A549 (cell line): ENCODE measurements around the gene YKT6. TPM values are rescaled to one million over a fixed set of nuclear protein-coding genes. Genes with fewer than 3 reads are reported as not detected.

Experiments
- ATAC-seq, 2 experiments: fragments of 200-7000 bp in 1 of 2; fragments of >200 bp in 1 of 2; cut with Nextera tagmentation in 1 of 2; cut with Tn5 transposase in 1 of 2; 3 replicates each; pipeline versions ENCODE4 v1.8.0 to v1.9.1; 2018 to 2020; ENCODE audit warnings: mild to moderate bottlenecking in 1 of 2, moderate library complexity in 1 of 2
- CTCF ChIA-PET: fragments of 300-600 bp; sonication (Branson Sonifier 250); formaldehyde crosslinking; extraction: SDS; loops from one replicate; lab custom pipeline; 2021; ENCODE audit warnings: antibody characterized with exemption, inconsistent platforms; lab: Yijun Ruan, JAX
- POLR2A ChIA-PET: fragments of 350-600 bp; formaldehyde crosslinking; extraction: SDS; loops from one replicate; lab custom pipeline; 2021; ENCODE audit warnings: antibody characterized with exemption, inconsistent platforms; lab: Yijun Ruan, JAX
- DNase-seq, 2 experiments: peaks; one replicate each; pipeline versions ENCODE4 v3.0.0 to v3.0.0-alpha.2; 2011 to 2016; ENCODE audit warnings: low read depth in 1 of 2, low spot score in 1 of 2
- FAIRE-seq: peaks from 2 replicates; lab custom pipeline; 2011; peaks lifted over from hg19 to GRCh38; lab: Jason Lieb, UNC
- H3K27ac ChIP-seq, 2 experiments: fragments of >200 bp; sonication (Bioruptor Twin); formaldehyde crosslinking; 3 replicates each; pipeline ENCODE4 v1.5.1; 2016 to 2017
- H3K4me1 ChIP-seq: fragments of >200 bp; sonication (Bioruptor Twin); formaldehyde crosslinking; 3 replicates; pipeline ENCODE4 v1.6.1; 2016
- H3K4me2 ChIP-seq: fragments of >200 bp; sonication (Bioruptor Twin); formaldehyde crosslinking; 3 replicates; pipeline ENCODE4 v1.6.1; 2016
- H3K4me3 ChIP-seq: fragments of >200 bp; sonication (Bioruptor Twin); formaldehyde crosslinking; 3 replicates; pipeline ENCODE4 v1.5.1; 2016
- H3K9me3 ChIP-seq: fragments of >200 bp; sonication (Bioruptor Twin); formaldehyde crosslinking; 3 replicates; pipeline ENCODE4 v1.6.1; 2016
- ATOH8 ChIP-seq: fragments of 250-450 bp; sonication (Bioruptor Pico); IDR thresholded peaks from 2 replicates; pipeline ENCODE4 v1.5.0; 2020; ENCODE audit warnings: low read depth, mild to moderate bottlenecking, moderate library complexity
- BHLHE40 ChIP-seq: IDR thresholded peaks from 2 replicates; pipeline ENCODE4 v1.6.1; 2012; ENCODE audit warnings: low read depth, low read length, inconsistent platforms
- CHD2 ChIP-seq: fragments of 150-350 bp; IDR thresholded peaks from 2 replicates; pipeline ENCODE4 v1.6.1; 2014; ENCODE audit warnings: low read length; ENCODE audit not compliant: partially characterized antibody
- EHF ChIP-seq: fragments of 250-450 bp; sonication (Bioruptor Pico); IDR thresholded peaks from 2 replicates; pipeline ENCODE4 v1.5.0; 2020; ENCODE audit warnings: mild to moderate bottlenecking
- EHMT2 ChIP-seq: fragments of 200-600 bp; sonication (generic); IDR thresholded peaks from 2 replicates; pipeline ENCODE4 v1.6.1; 2016; ENCODE audit warnings: antibody characterized with exemption, low read depth, mild to moderate bottlenecking, moderate library complexity
- EP300 ChIP-seq, 2 experiments: fragments of >200 bp; sonication (Bioruptor Twin); formaldehyde crosslinking; IDR thresholded peaks; 2 replicates in 1 of 2; 3 replicates in 1 of 2; pipeline ENCODE4 v1.6.1; 2016 to 2017
- ESRRA ChIP-seq: fragments of 150-350 bp; IDR thresholded peaks from 2 replicates; pipeline ENCODE4 v1.6.1; 2014; ENCODE audit warnings: mild to moderate bottlenecking, low read length, borderline replicate concordance
- FOSB ChIP-seq: fragments of 250-450 bp; sonication (Bioruptor Pico); IDR thresholded peaks from 2 replicates; pipeline ENCODE4 v1.5.0; 2020; ENCODE audit warnings: mild to moderate bottlenecking, moderate library complexity
- FOXS1 ChIP-seq: fragments of 250-450 bp; sonication (Bioruptor Pico); IDR thresholded peaks from 2 replicates; pipeline ENCODE4 v1.5.0; 2020; ENCODE audit warnings: mild to moderate bottlenecking, moderate library complexity
- HDAC2 ChIP-seq: fragments of 200-600 bp; sonication (generic); IDR thresholded peaks from 2 replicates; pipeline ENCODE4 v1.6.1; 2016
- HEYL ChIP-seq: fragments of 250-450 bp; sonication (Bioruptor Pico); IDR thresholded peaks from 2 replicates; pipeline ENCODE4 v1.8.0; 2021; ENCODE audit warnings: mild to moderate bottlenecking, moderate library complexity
- JUN ChIP-seq, 2 experiments: fragments of >200 bp; sonication (Bioruptor Twin); formaldehyde crosslinking; IDR thresholded peaks; 2 replicates in 1 of 2; 3 replicates in 1 of 2; pipeline ENCODE4 v1.6.1; 2016 to 2017
- KDM5A ChIP-seq: fragments of 200-600 bp; sonication (generic); IDR thresholded peaks from 2 replicates; pipeline ENCODE4 v1.6.1; 2016; ENCODE audit warnings: antibody characterized with exemption, mild to moderate bottlenecking
- MAZ ChIP-seq: fragments of 150-350 bp; IDR thresholded peaks from 2 replicates; pipeline ENCODE4 v1.6.1; 2014; ENCODE audit warnings: antibody characterized with exemption, low read depth, low read length, borderline replicate concordance
- NFE2L2 ChIP-seq: fragments of 150-350 bp; conservative IDR thresholded peaks from 2 replicates; pipeline ENCODE4 v1.6.1; 2014; ENCODE audit warnings: low read length
- NR3C1 ChIP-seq: fragments of >200 bp; sonication (Bioruptor Twin); formaldehyde crosslinking; IDR thresholded peaks from 3 replicates; pipeline ENCODE4 v1.6.1; 2017
- POLR2AphosphoS2 ChIP-seq: conservative IDR thresholded peaks from 2 replicates; pipeline ENCODE4 v1.6.1; 2012; ENCODE audit warnings: low read length, improper control_type of control experiment, inconsistent platforms
- RAD21 ChIP-seq, 2 experiments: fragments of >200 bp in 1 of 2; sonication (Bioruptor Twin) in 1 of 2; formaldehyde crosslinking in 1 of 2; IDR thresholded peaks in 1 of 2; conservative IDR thresholded peaks in 1 of 2; 2 replicates in 1 of 2; 3 replicates in 1 of 2; pipeline ENCODE4 v1.6.1; 2012 to 2018; ENCODE audit warnings: inconsistent platforms in 1 of 2
- SMC3 ChIP-seq: fragments of >200 bp; sonication (Bioruptor Twin); formaldehyde crosslinking; IDR thresholded peaks from 3 replicates; pipeline ENCODE4 v1.6.1; 2018; ENCODE audit warnings: inconsistent platforms
- SREBF2 ChIP-seq: fragments of 450-650 bp; IDR thresholded peaks from 2 replicates; pipeline ENCODE4 v1.6.1; 2014; ENCODE audit warnings: mild to moderate bottlenecking, moderate library complexity
- TP53 ChIP-seq: fragments of 250-450 bp; sonication (Bioruptor Pico); IDR thresholded peaks from 2 replicates; pipeline ENCODE4 v1.5.0; 2021; ENCODE audit warnings: mild to moderate bottlenecking, moderate library complexity
- USF2 ChIP-seq: fragments of 450-650 bp; IDR thresholded peaks from 2 replicates; pipeline ENCODE4 v1.6.1; 2014; ENCODE audit warnings: antibody characterized with exemption
- ZFP36 ChIP-seq: fragments of 450-650 bp; IDR thresholded peaks from 2 replicates; pipeline ENCODE4 v1.6.1; 2014; ENCODE audit warnings: borderline replicate concordance; ENCODE audit not compliant: partially characterized antibody
- ZNF302 ChIP-seq: fragments of 250-450 bp; sonication (Bioruptor Pico); IDR thresholded peaks from 2 replicates; pipeline ENCODE4 v1.9.0; 2021; ENCODE audit warnings: inconsistent platforms, mild to moderate bottlenecking, moderate library complexity
- WGBS: methylation state at CpG from one replicate; pipeline ENCODE4 v1.1.6; 2017; ENCODE audit errors: missing lambda C conversion rate; 5-methylcytosine and 5-hydroxymethylcytosine counted together
- polyA plus RNA-seq, 4 experiments: library from polyadenylated mRNA; depleted of rRNA in 3 of 4; stranded (reverse); fragments of >200 nt; fragmentation: RNase III in 1 of 4; extraction: RNeasy Plus Mini Kit Qiagen cat#74134 plus additional on column Dnase treatment in 1 of 4; gene quantifications; 2 replicates in 3 of 4; 3 replicates in 1 of 4; pipeline ENCODE4 v1.2.3, GENCODE V29; 2011 to 2017
- TF ChIP-seq, protein P1 (sequence below): fragments of 250-450 bp; sonication (Bioruptor Pico); IDR thresholded peaks from 2 replicates; pipeline ENCODE4 v1.5.0; 2021; ENCODE audit warnings: mild to moderate bottlenecking, moderate library complexity, borderline replicate concordance
- TF ChIP-seq, protein P2 (sequence below): fragments of >200 bp; sonication (Bioruptor Twin); formaldehyde crosslinking; IDR thresholded peaks from 2 replicates; pipeline ENCODE4 v1.6.1; 2016
- TF ChIP-seq, protein P3 (sequence below): fragments of >200 bp; sonication (Bioruptor Twin); formaldehyde crosslinking; IDR thresholded peaks from 3 replicates; pipeline ENCODE4 v1.5.1; 2016
- TF ChIP-seq, protein P4 (sequence below): fragments of 200-600 bp; sonication (generic); IDR thresholded peaks from 2 replicates; pipeline ENCODE4 v1.6.1; 2016; ENCODE audit warnings: antibody characterized with exemption, mild to moderate bottlenecking, moderate library complexity

Gene YKT6
- polyA plus RNA-seq, 2 of the 4 experiments (the other 2 are of a cell fraction): 113 to 130 TPM

DNA sequence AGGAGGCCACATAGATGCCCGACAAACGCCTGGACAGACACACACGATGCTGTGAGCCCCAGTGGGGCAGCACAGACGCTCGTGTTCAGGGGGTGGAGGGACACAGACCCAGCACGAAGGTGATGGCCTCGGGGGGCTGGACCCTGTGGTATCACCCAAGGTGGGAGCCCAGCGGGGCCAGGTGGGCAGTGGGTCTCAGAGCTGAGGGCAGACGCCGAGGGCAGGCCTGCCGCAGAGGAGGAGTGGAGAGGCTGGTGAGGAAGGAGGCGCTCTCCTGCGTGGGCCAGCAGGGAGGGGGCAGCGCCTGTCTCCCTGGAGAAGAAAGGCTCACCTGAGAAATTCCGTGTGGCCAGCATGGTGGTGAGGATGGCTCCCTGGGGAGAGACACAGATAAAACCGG is 39.6 kb downstream of the YKT6 start:
- FAIRE-seq: no peak
- DNase-seq: no peak
- no peak for TF ChIP-seq NFE2L2
- no peak for TF ChIP-seq ZFP36
- TF ChIP-seq NR3C1: no peak
- no peak for TF ChIP-seq CHD2
- TF ChIP-seq HEYL (CRISPR knock-in tag): no peak
- TF ChIP-seq SMC3: no peak
- TF ChIP-seq, protein P1, sequence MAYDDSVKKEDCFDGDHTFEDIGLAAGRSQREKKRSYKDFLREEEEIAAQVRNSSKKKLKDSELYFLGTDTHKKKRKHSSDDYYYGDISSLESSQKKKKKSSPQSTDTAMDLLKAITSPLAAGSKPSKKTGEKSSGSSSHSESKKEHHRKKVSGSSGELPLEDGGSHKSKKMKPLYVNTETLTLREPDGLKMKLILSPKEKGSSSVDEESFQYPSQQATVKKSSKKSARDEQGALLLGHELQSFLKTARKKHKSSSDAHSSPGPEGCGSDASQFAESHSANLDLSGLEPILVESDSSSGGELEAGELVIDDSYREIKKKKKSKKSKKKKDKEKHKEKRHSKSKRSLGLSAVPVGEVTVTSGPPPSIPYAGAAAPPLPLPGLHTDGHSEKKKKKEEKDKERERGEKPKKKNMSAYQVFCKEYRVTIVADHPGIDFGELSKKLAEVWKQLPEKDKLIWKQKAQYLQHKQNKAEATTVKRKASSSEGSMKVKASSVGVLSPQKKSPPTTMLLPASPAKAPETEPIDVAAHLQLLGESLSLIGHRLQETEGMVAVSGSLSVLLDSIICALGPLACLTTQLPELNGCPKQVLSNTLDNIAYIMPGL (CRISPR knock-in tag): no peak
- no peak for TF ChIP-seq HDAC2
- no peak for TF ChIP-seq ZNF302 (CRISPR knock-in tag)
- TF ChIP-seq JUN (IDR thresholded peaks at IDR 0.05): no peak
- no peak for TF ChIP-seq FOXS1 (CRISPR knock-in tag)
- TF ChIP-seq SREBF2: no peak
- TF ChIP-seq BHLHE40: no peak
- TF ChIP-seq TP53 (CRISPR knock-in tag): no peak
- TF ChIP-seq POLR2AphosphoS2: no peak
- no peak for TF ChIP-seq ESRRA
- Histone ChIP-seq H3K4me3 (no peak overlapping the region), H3K4me1 (no peaks in the 10 kb centered on the region), H3K9me3 (no peaks in the 10 kb centered on the region), H3K4me2 (no peak overlapping the region; the same call in 2 of the 3 replicates), H3K27ac (no peak overlapping the region)
- WGBS: 37% methylated on average over 16 of the region's 16 CpGs
- POLR2A ChIA-PET: no interaction called here
- ATAC-seq: peak; percentile 1; a peak in 2 of 6 replicates
- CTCF ChIA-PET: interaction anchor here (0.6 to 4.7 kb wide), 74 partner anchors 9 to 898 kb away, joined by 3 to 55 read pairs (median 4); no protein-coding TSS in a partner anchor

DNA sequence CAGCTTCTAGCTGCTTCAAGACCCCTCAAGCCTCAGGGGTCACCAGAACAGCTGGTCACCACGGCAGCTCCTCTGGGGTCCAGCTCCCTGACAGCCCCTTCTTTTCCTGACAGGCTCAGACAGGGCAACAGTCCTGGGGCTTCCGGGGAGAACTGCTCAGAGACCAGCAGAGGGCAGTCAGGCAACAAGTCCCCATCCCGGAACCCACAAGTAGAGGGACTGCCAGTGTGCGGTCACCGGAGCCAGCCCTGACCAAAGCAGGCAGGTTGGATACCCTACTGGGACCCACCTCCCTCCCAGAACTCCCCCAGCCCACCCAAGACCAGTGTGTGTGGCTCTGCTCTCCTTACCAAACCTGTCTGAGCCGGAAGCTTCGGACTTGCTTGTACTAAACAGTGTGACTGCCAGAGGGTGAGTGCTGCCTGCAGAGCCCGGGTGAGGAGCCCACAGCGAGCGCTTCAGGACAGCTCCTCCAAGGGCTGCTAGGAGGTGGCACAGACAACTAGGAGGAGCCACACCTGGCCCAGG is 40.3 kb downstream of the YKT6 start:
- Histone ChIP-seq H3K27ac (peak overlapping the region; percentile 24 to 79; a peak in 4 of 6 replicates), H3K4me1 (no peaks in the 10 kb centered on the region), H3K4me2 (peak overlapping the region; percentile 59), H3K9me3 (no peaks in the 10 kb centered on the region), H3K4me3 (no peak overlapping the region)
- TF ChIP-seq, protein P2, sequence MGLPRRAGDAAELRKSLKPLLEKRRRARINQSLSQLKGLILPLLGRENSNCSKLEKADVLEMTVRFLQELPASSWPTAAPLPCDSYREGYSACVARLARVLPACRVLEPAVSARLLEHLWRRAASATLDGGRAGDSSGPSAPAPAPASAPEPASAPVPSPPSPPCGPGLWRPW: no peak
- TF ChIP-seq, protein P3, sequence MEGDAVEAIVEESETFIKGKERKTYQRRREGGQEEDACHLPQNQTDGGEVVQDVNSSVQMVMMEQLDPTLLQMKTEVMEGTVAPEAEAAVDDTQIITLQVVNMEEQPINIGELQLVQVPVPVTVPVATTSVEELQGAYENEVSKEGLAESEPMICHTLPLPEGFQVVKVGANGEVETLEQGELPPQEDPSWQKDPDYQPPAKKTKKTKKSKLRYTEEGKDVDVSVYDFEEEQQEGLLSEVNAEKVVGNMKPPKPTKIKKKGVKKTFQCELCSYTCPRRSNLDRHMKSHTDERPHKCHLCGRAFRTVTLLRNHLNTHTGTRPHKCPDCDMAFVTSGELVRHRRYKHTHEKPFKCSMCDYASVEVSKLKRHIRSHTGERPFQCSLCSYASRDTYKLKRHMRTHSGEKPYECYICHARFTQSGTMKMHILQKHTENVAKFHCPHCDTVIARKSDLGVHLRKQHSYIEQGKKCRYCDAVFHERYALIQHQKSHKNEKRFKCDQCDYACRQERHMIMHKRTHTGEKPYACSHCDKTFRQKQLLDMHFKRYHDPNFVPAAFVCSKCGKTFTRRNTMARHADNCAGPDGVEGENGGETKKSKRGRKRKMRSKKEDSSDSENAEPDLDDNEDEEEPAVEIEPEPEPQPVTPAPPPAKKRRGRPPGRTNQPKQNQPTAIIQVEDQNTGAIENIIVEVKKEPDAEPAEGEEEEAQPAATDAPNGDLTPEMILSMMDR: peak; percentile 83
- TF ChIP-seq BHLHE40 (no peak), RAD21 (conservative IDR thresholded peaks at IDR 0.05 in 1 of 2, IDR thresholded peaks at IDR 0.05 in 1 of 2) (peak; percentile 81 to 86), MAZ (peak; percentile 25; the same call in 1 of the 2 replicates), USF2 (no peak), ATOH8 (no peak), CHD2 (no peak), FOSB (CRISPR knock-in tag) (no peak), EHF (CRISPR knock-in tag) (no peak), HDAC2 (no peak), SMC3 (peak; percentile 87), KDM5A (no peak), EP300 (IDR thresholded peaks at IDR 0.05) (no peak), EHMT2 (no peak)
- TF ChIP-seq, protein P4, sequence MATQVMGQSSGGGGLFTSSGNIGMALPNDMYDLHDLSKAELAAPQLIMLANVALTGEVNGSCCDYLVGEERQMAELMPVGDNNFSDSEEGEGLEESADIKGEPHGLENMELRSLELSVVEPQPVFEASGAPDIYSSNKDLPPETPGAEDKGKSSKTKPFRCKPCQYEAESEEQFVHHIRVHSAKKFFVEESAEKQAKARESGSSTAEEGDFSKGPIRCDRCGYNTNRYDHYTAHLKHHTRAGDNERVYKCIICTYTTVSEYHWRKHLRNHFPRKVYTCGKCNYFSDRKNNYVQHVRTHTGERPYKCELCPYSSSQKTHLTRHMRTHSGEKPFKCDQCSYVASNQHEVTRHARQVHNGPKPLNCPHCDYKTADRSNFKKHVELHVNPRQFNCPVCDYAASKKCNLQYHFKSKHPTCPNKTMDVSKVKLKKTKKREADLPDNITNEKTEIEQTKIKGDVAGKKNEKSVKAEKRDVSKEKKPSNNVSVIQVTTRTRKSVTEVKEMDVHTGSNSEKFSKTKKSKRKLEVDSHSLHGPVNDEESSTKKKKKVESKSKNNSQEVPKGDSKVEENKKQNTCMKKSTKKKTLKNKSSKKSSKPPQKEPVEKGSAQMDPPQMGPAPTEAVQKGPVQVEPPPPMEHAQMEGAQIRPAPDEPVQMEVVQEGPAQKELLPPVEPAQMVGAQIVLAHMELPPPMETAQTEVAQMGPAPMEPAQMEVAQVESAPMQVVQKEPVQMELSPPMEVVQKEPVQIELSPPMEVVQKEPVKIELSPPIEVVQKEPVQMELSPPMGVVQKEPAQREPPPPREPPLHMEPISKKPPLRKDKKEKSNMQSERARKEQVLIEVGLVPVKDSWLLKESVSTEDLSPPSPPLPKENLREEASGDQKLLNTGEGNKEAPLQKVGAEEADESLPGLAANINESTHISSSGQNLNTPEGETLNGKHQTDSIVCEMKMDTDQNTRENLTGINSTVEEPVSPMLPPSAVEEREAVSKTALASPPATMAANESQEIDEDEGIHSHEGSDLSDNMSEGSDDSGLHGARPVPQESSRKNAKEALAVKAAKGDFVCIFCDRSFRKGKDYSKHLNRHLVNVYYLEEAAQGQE: no peak
- 3% methylated on average over 6 of the region's 10 CpGs for WGBS
- POLR2A ChIA-PET: interaction anchor here (1.0 kb wide), 1 partner anchor 324 kb away, joined by 3 read pairs; no protein-coding TSS in a partner anchor
- ATAC-seq (peak; percentile 87 to 96), DNase-seq (peak; percentile 84 to 92), FAIRE-seq (no peak)
- CTCF ChIA-PET: interaction anchor here (0.6 to 4.7 kb wide), 82 partner anchors 8 to 897 kb away, joined by 3 to 55 read pairs (median 4); partner anchors contain the start of gene YKT6
